ENCODE data around the gene SND1. TPM values are rescaled to one million over a fixed set of nuclear protein-coding genes. Genes with fewer than 3 reads are reported as not detected.
"Not testable (repeated sequence)": the region's sequence is repeated elsewhere in the genome, so short reads cannot be mapped to it uniquely, and the experiment has no call there.

Gene SND1
- total RNA-seq, 3 donors from 2014 or later: 83.5 to 131 (median 120) TPM

- H3K27me3 ChIP-seq: no peaks in the 10 kb centered on the region
- H3K27ac ChIP-seq: no peak overlapping the region
- intact Hi-C loops (cut with DNase I; ENCODE audit: low total_unique reads): no loop called here
- DNase-seq (ENCODE audit: low spot score in 2 of 2): no peak
- H3K4me1 ChIP-seq: no peaks in the 10 kb centered on the region
- no peaks in the 10 kb centered on the region for H3K36me3 ChIP-seq
- no peak overlapping the region for H3K4me3 ChIP-seq
- H3K9me3 ChIP-seq: no peaks in the 10 kb centered on the region
- TF ChIP-seq CTCF (IDR thresholded peaks at IDR 0.05): no peak
- no peak for TF ChIP-seq POLR2A (IDR thresholded peaks at IDR 0.05)
- no peak for TF ChIP-seq POLR2AphosphoS5 (IDR thresholded peaks at IDR 0.05)
Measured at GRCh38 chr7:127955051-127955531, 303.1 kb downstream of the SND1 start.

GRCh38 chr7:127957886-127958285 lies 305.9 kb downstream of the SND1 start:
- no peak overlapping the region for H3K27ac ChIP-seq
- TF ChIP-seq CTCF (IDR thresholded peaks at IDR 0.05): no peak
- intact Hi-C loops (cut with DNase I; ENCODE audit: low total_unique reads): loop anchor here (2.0 kb wide), 1 partner anchor 49 kb away; no protein-coding TSS in a partner anchor
- H3K36me3 ChIP-seq: no peaks in the 10 kb centered on the region
- no peaks in the 10 kb centered on the region for H3K9me3 ChIP-seq
- no peak overlapping the region for H3K4me3 ChIP-seq
- H3K4me1 ChIP-seq: no peaks in the 10 kb centered on the region
- DNase-seq (ENCODE audit: low spot score in 2 of 2): no peak
- no peaks in the 10 kb centered on the region for H3K27me3 ChIP-seq

- intact Hi-C loops (cut with DNase I; ENCODE audit: low total_unique reads): loop anchor here (2.0 kb wide), 1 partner anchor 51 kb away; no protein-coding TSS in a partner anchor
- Histone ChIP-seq H3K27me3 (no peaks in the 10 kb centered on the region), H3K4me3 (no peak overlapping the region), H3K4me1 (no peaks in the 10 kb centered on the region), H3K27ac (no peak overlapping the region), H3K36me3 (no peaks in the 10 kb centered on the region), H3K9me3 (no peaks in the 10 kb centered on the region)
- TF ChIP-seq CTCF (IDR thresholded peaks at IDR 0.05) (no peak), POLR2A (IDR thresholded peaks at IDR 0.05) (no peak), POLR2AphosphoS5 (IDR thresholded peaks at IDR 0.05) (no peak)
- DNase-seq (ENCODE audit: low spot score in 2 of 2): no peak
Measured at GRCh38 chr7:127959770-127960169, 307.8 kb downstream of the SND1 start.

- intact Hi-C loops (cut with DNase I; ENCODE audit: low total_unique reads): no loop called here
- no peaks in the 10 kb centered on the region for H3K27me3 ChIP-seq
- DNase-seq (ENCODE audit: low spot score in 2 of 2): no peak
- no peaks in the 10 kb centered on the region for H3K9me3 ChIP-seq
- TF ChIP-seq POLR2A (IDR thresholded peaks at IDR 0.05) (no peak), CTCF (IDR thresholded peaks at IDR 0.05) (no peak), POLR2AphosphoS5 (IDR thresholded peaks at IDR 0.05) (no peak)
- H3K27ac ChIP-seq: no peak overlapping the region
- no peaks in the 10 kb centered on the region for H3K4me1 ChIP-seq
- no peaks in the 10 kb centered on the region for H3K36me3 ChIP-seq
- no peak overlapping the region for H3K4me3 ChIP-seq
Measured at GRCh38 chr7:127961786-127962453, 309.9 kb downstream of the SND1 start.

GRCh38 chr7:127962589-127963361 lies 310.8 kb downstream of the SND1 start:
- no peaks in the 10 kb centered on the region for H3K9me3 ChIP-seq
- H3K27me3 ChIP-seq: no peaks in the 10 kb centered on the region
- no peaks in the 10 kb centered on the region for H3K36me3 ChIP-seq
- no peak overlapping the region for H3K27ac ChIP-seq
- no peak for DNase-seq (ENCODE audit: low spot score in 2 of 2)
- H3K4me3 ChIP-seq: no peak overlapping the region
- intact Hi-C loops (cut with DNase I; ENCODE audit: low total_unique reads): no loop called here
- TF ChIP-seq POLR2AphosphoS5 (IDR thresholded peaks at IDR 0.05) (no peak), CTCF (IDR thresholded peaks at IDR 0.05) (no peak), POLR2A (IDR thresholded peaks at IDR 0.05) (no peak)
- H3K4me1 ChIP-seq: no peaks in the 10 kb centered on the region

GRCh38 chr7:127963850-127964249 lies 311.9 kb downstream of the SND1 start:
- H3K27ac ChIP-seq; H3K27me3 ChIP-seq; H3K4me1 ChIP-seq; H3K9me3 ChIP-seq; DNase-seq (ENCODE audit: low spot score in 2 of 2); H3K4me3 ChIP-seq; intact Hi-C loops (cut with DNase I; ENCODE audit: low total_unique reads); H3K36me3 ChIP-seq: not testable (repeated sequence)

Data from breast epithelium (tissue), 4 donors.